Naive B cell (primary cell): ENCODE data around the gene IGFBP2. TPM values are rescaled to one million over a fixed set of nuclear protein-coding genes. Genes with fewer than 3 reads are reported as not detected.

Experiments
- ATAC-seq, 2 donors: fragments of 150-1000 bp; cut with Tn5 transposase; 2 replicates each; pipeline ENCODE4 v1.10.0; 2021; ENCODE audit warnings: low read depth in 2 of 2, mild to moderate bottlenecking in 2 of 2, moderate library complexity in 2 of 2
- DNase-seq: peaks from one replicate; pipeline ENCODE4 v3.0.0; 2022
- H3K27ac Mint-ChIP-seq, 6 donors: one replicate each; pipeline ENCODE4 v1.8.0; 2020 to 2022; ENCODE audit warnings: mild to moderate bottlenecking in 6 of 6, mixed read lengths in 6 of 6, moderate library complexity in 5 of 6, inconsistent platforms in 2 of 6
- H3K27me3 Mint-ChIP-seq, 3 donors: one replicate each; pipeline ENCODE4 v1.8.0; 2021 to 2022; ENCODE audit warnings: mixed read lengths in 3 of 3, mild to moderate bottlenecking in 1 of 3
- H3K36me3 Mint-ChIP-seq, 2 donors: one replicate each; pipeline ENCODE4 v1.8.0; 2020 to 2022; ENCODE audit warnings: mixed read lengths in 2 of 2, inconsistent platforms in 1 of 2, mild to moderate bottlenecking in 1 of 2
- H3K4me1 Mint-ChIP-seq, 3 donors: one replicate each; pipeline ENCODE4 v1.8.0; 2020 to 2022; ENCODE audit warnings: mixed read lengths in 3 of 3, inconsistent platforms in 1 of 3, mild to moderate bottlenecking in 1 of 3, moderate library complexity in 1 of 3
- H3K4me3 Mint-ChIP-seq, 8 donors: one replicate each; pipeline ENCODE4 v1.8.0; 2020 to 2022; ENCODE audit warnings: mild to moderate bottlenecking in 8 of 8, mixed read lengths in 8 of 8, moderate library complexity in 8 of 8, inconsistent platforms in 2 of 8
- H3K9me3 Mint-ChIP-seq, 7 donors: one replicate each; pipeline ENCODE4 v1.8.0; 2020 to 2022; ENCODE audit warnings: mixed read lengths in 7 of 7, mild to moderate bottlenecking in 5 of 7, inconsistent platforms in 2 of 7, moderate library complexity in 1 of 7
- polyA plus RNA-seq, 6 donors: library from polyadenylated mRNA; unstranded; fragments of 300-500 nt; fragmentation: Illumina TruSeq; gene quantifications; one replicate each; pipeline ENCODE4 v1.2.3, GENCODE V29; 2021; ENCODE audit warnings: low read depth in 6 of 6

The IGFBP2 gene
- polyA plus RNA-seq, 6 donors from 2014 or later: not detected

DNA sequence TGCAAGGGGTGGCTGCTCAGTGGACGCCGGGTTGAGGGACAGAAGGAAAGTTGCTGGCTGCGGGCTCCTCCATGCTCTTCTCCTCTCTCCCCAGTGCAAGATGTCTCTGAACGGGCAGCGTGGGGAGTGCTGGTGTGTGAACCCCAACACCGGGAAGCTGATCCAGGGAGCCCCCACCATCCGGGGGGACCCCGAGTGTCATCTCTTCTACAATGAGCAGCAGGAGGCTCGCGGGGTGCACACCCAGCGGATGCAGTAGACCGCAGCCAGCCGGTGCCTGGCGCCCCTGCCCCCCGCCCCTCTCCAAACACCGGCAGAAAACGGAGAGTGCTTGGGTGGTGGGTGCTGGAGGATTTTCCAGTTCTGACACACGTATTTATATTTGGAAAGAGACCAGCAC lies 30.6 kb downstream of the IGFBP2 start:
- H3K4me3 Mint-ChIP-seq: no peak overlapping the region
- no peak for DNase-seq
- no peak for ATAC-seq
- peaks cover 0 to 4% (median 0%) of the 10 kb centered on the region in 3 donors for H3K4me1 Mint-ChIP-seq
- H3K9me3 Mint-ChIP-seq: no peaks in the 10 kb centered on the region
- H3K27ac Mint-ChIP-seq: no peak overlapping the region
- no peaks in the 10 kb centered on the region for H3K36me3 Mint-ChIP-seq
- peaks cover 8 to 44% (median 30%) of the 10 kb centered on the region in 3 donors for H3K27me3 Mint-ChIP-seq

DNA sequence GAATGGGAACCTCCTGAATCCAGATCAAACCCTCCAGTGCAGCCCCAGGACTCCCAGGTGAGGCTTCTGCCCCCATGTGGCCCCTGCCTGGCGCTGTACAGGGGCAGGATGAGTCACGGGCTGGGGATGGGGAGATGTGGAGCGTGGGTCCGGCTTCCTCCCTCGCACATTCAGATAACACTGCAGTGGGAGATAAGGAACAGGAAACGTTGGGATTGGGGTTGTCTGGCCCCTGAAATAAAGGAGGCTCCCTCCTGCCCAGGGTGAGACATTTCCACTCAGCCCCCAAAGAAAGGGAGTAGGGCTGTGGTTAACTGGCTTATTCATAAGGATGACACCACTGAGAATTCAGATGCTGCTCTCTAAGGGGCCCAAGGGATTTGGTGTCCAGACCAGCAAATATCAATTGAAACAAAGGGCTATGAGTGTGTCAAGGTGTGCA lies 31.4 kb downstream of the IGFBP2 start:
- Mint-ChIP-seq H3K4me1 (peaks cover 0 to 4% (median 0%) of the 10 kb centered on the region in 3 donors), H3K27me3 (peaks cover 15 to 48% (median 33%) of the 10 kb centered on the region in 3 donors), H3K36me3 (no peaks in the 10 kb centered on the region), H3K27ac (peak overlapping the region in 1 of 6 donors; percentile 72), H3K9me3 (no peaks in the 10 kb centered on the region), H3K4me3 (no peak overlapping the region)
- ATAC-seq: no peak
- no peak for DNase-seq

DNA sequence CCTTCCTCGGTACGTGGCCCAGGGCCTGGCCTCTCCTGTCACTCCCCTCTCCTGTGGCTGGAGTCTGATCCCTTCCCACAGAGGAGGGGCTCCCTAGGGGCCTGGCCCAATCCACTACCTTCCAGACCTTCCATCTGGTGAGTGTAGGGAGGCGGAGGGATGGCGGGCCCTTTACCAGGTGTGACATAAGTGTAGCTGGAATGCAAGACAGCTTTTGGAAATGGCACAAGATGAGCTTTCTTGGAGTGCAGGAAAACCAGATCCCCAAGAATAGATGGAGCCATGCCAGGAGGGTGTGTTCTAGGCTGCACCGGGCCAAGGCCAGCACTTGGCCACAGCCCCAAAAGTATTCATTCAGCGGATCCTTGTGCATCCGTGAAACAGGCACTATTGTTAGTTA lies 32.0 kb downstream of the IGFBP2 start:
- Mint-ChIP-seq H3K4me1 (peaks cover 0 to 4% (median 0%) of the 10 kb centered on the region in 3 donors), H3K4me3 (no peak overlapping the region), H3K9me3 (no peaks in the 10 kb centered on the region), H3K27me3 (peaks cover 21 to 54% (median 40%) of the 10 kb centered on the region in 3 donors), H3K27ac (peak overlapping the region in 1 of 6 donors; percentile 47), H3K36me3 (no peaks in the 10 kb centered on the region)
- DNase-seq (no peak), ATAC-seq (no peak)

DNA sequence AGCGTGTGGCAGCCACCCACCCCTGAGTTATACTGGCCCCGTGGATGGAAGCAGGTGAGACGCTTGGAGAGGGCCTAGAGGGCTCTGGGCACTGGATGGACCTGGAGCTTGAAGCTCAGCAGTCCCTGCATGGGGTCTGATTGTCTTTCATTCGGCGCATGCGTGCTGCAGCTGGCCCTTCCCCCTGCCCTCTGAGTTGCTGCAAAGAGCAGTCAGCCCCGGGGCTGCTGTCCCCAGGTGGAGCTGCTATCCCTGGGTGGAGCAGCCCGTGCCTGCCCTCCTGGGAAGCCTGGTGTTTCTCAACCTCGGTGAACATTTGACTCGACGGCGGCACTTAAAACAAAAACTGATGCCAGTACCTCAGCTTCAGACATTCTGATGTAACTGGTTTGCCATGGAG lies 32.5 kb downstream of the IGFBP2 start:
- no peak for DNase-seq
- H3K9me3 Mint-ChIP-seq: no peaks in the 10 kb centered on the region
- H3K27me3 Mint-ChIP-seq: peaks cover 25 to 59% (median 44%) of the 10 kb centered on the region in 3 donors
- no peaks in the 10 kb centered on the region for H3K36me3 Mint-ChIP-seq
- H3K4me1 Mint-ChIP-seq: peaks cover 0 to 4% (median 0%) of the 10 kb centered on the region in 3 donors
- H3K27ac Mint-ChIP-seq: no peak overlapping the region
- ATAC-seq: no peak
- no peak overlapping the region for H3K4me3 Mint-ChIP-seq

DNA sequence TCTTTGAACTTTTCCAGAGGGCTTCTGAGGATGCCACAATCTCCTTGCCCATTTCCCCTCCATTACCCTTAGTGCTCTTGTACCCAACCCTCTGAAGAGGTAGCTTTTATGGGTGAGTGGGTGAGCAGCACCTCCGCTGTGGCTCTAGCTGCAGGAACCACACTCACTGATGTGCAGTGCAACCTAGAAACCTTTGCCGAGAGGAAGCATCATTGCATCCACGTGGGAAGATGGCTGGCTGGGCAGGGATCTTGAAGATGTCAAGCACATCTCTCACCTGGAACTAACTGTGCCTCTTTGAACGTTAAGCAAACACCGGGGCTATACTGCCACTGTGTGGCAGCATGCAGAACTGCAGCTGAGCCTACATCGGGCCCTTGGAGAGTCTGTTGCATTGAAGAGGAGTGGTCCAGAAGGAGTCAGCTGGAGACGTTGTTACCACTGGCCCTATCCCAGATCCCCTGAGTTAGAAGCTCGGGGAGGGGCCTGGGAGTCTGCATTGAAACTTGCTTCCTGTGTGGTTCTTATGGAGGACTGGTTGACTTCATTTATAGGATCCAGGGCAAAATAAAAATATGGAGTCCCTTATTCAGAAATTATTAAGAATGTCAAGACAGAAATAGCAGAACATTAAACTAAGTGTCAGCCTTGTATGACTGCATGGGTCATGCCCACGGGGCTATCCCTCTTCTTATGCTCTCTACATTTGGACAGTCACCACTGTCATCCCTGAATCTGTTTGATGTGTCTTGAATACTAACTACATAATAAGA lies 33.4 kb downstream of the IGFBP2 start:
- no peaks in the 10 kb centered on the region for H3K9me3 Mint-ChIP-seq
- H3K36me3 Mint-ChIP-seq: no peaks in the 10 kb centered on the region
- peaks cover 29 to 61% (median 54%) of the 10 kb centered on the region in 3 donors for H3K27me3 Mint-ChIP-seq
- ATAC-seq (peak; percentile 32 to 61), DNase-seq (peak; percentile 42)
- H3K27ac Mint-ChIP-seq: no peak overlapping the region
- peaks cover 0 to 4% (median 0%) of the 10 kb centered on the region in 3 donors for H3K4me1 Mint-ChIP-seq
- peak overlapping the region in 1 of 8 donors; percentile 9 for H3K4me3 Mint-ChIP-seq

DNA sequence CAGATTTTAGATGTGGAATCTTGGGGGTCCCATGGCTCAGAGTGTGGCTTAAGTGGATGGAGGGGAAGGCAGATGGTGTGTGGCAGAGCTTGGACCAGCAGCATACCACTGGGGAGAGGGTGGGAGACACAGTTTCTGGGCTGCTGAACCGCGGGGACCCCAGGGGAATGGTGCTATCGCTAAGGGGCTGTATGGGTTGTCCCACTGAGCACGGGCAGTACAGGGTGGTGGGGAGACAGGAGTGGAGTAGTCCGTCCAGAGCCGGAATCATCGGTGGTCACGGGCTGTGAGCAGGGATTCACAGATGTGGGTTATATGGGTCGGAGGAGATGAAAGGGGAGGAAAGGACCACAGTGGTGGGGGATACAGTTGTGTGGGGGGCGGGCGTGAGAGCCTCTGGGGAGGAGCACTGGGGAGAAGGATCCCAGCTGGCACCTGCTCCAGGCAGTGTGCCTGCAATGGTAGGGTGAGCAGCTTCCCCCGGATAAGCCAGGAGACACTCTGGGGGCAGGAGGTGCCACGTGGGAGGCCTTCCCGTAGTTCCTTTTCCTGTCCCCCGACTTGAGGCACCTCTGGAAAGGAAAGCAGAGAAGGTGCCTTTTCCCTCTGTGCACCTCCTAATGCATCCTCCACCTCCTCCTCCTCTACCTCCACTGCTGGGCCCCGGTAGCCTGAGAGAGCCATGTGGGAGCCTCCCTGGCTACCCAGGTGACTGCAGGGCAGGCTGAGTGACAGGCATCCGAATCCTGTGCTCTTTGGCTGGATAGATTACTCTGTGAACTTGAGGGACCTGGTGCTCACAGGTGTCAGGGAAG lies 37.3 kb downstream of the IGFBP2 start:
- Mint-ChIP-seq H3K4me1 (peaks cover 0 to 4% (median 0%) of the 10 kb centered on the region in 3 donors), H3K4me3 (no peak overlapping the region), H3K27ac (peak overlapping the region in 1 of 6 donors; percentile 29), H3K9me3 (no peaks in the 10 kb centered on the region), H3K36me3 (no peaks in the 10 kb centered on the region), H3K27me3 (peaks cover 39 to 72% (median 56%) of the 10 kb centered on the region in 3 donors)
- ATAC-seq (no peak), DNase-seq (no peak)

DNA sequence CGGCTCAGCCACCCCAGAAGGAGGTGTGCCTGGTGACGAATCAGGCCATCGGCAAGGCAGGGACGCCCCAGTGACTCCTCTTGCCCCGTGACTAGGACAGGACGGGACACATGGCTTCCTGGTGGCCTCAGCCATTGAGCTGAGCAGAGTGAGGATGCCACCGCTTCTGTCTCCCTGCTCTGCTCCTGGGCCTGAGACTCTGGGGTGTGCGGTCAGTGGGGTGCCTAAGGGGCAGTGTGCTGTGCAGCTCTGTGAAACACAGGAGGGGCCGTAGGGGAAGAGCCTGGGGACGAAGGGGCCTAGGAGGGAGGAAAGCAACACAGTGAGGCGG lies 37.8 kb downstream of the IGFBP2 start:
- DNase-seq (no peak), ATAC-seq (no peak)
- H3K27ac Mint-ChIP-seq: peak overlapping the region in 1 of 6 donors; percentile 75
- peaks cover 45 to 72% (median 56%) of the 10 kb centered on the region in 3 donors for H3K27me3 Mint-ChIP-seq
- H3K4me1 Mint-ChIP-seq: peaks cover 0 to 4% (median 0%) of the 10 kb centered on the region in 3 donors
- H3K36me3 Mint-ChIP-seq: no peaks in the 10 kb centered on the region
- no peaks in the 10 kb centered on the region for H3K9me3 Mint-ChIP-seq
- H3K4me3 Mint-ChIP-seq: no peak overlapping the region

DNA sequence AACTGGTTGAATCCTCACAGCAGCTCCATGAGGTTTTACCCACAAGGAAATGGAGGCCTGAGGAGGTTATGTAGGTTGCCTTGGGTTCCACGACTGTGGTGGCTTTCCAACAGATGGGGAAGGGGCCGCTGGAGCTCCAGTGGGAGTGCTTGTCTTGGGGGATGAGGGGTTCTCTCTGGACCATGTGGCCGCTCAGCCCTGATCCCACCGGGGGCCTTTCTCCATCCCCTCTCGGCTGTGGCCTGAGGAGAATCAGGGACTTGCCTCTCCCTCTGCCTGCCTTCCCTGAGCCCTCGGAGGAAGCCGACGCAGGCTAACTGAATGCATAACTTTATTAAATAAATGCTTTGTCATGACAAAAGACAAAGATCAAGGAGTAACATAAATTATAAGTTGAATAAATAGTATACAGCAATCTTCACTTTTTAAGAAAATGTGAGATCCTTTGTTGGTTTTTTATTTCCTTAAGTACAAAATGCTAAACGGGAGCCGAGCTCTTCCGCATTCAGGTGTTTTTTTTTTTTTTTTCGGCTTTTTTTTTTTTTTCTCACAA lies 38.6 kb downstream of the IGFBP2 start:
- H3K27me3 Mint-ChIP-seq: peaks cover 45 to 65% (median 56%) of the 10 kb centered on the region in 3 donors
- H3K4me1 Mint-ChIP-seq: no peaks in the 10 kb centered on the region
- ATAC-seq (no peak), DNase-seq (no peak)
- H3K27ac Mint-ChIP-seq: no peak overlapping the region
- no peaks in the 10 kb centered on the region for H3K36me3 Mint-ChIP-seq
- no peak overlapping the region for H3K4me3 Mint-ChIP-seq
- no peaks in the 10 kb centered on the region for H3K9me3 Mint-ChIP-seq

DNA sequence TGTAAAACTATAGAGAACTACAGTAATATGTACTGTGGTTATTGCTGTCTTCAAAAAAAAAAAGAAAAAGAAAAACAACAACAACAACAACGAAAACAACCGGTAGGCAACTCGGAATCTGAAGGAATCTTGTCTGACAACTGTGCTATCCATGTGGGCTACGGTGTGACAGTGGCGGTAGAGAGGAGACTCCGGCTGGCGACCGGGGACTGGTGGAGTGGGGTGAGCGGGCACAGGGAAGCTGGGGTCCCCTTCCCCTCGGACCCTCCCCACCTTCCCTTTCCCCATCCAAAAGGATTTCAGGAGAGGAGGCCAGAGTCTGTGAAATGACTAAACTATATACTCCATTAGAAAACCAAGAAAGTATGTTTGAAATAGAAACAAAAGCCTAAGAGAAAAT lies 39.2 kb downstream of the IGFBP2 start:
- H3K27me3 Mint-ChIP-seq: peaks cover 45 to 64% (median 57%) of the 10 kb centered on the region in 3 donors
- no peak for ATAC-seq
- no peak overlapping the region for H3K4me3 Mint-ChIP-seq
- H3K9me3 Mint-ChIP-seq: no peaks in the 10 kb centered on the region
- no peaks in the 10 kb centered on the region for H3K36me3 Mint-ChIP-seq
- DNase-seq: no peak
- H3K4me1 Mint-ChIP-seq: no peaks in the 10 kb centered on the region
- no peak overlapping the region for H3K27ac Mint-ChIP-seq

DNA sequence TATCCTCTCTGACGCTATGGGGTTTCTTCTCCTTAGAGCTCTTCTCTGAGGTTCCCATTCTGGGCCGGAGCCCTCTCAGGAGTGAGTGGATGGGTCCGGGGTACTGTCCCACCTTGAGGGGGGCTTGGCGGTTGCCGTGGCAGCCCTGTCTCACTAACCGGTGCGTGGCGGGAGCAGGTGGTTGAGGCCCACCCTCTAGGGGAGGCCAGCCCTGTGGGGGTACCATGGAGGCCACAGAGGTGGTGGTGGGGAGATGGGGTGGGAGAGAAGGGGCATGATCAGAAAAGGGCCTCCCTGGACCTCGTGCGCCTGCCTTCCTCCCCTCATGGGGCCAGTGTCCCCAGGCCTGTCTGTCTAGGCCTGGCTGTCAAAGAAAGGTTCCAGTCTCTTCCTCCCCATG lies 39.8 kb downstream of the IGFBP2 start:
- Mint-ChIP-seq H3K27ac (no peak overlapping the region), H3K36me3 (no peaks in the 10 kb centered on the region), H3K27me3 (peaks cover 45 to 64% (median 57%) of the 10 kb centered on the region in 3 donors), H3K9me3 (peaks cover 0 to 2% (median 0%) of the 10 kb centered on the region in 7 donors), H3K4me3 (no peak overlapping the region), H3K4me1 (no peaks in the 10 kb centered on the region)
- ATAC-seq (no peak), DNase-seq (no peak)

DNA sequence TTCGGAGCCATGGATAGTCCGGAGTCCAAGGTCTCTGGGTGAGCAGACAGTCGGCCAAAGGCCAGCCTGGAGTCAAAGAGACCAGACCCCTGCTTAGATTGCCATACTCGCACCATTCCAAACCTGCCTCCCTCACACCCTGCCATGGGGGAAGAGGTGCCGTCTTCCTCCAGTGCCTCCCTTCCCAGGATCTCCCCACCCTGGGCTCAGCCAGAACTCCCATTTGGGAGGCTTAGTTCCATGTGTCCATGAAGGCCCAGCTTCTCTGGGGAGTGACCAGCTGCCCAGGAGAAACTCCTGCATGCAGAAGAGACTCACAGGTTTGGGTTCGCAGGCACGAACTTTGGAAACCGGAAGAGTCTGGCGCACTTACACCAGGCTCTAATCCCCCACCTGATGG lies 40.4 kb downstream of the IGFBP2 start:
- Mint-ChIP-seq H3K9me3 (peaks cover 0 to 2% (median 0%) of the 10 kb centered on the region in 7 donors), H3K4me3 (no peak overlapping the region), H3K4me1 (no peaks in the 10 kb centered on the region), H3K36me3 (no peaks in the 10 kb centered on the region), H3K27ac (no peak overlapping the region), H3K27me3 (peaks cover 49 to 59% (median 55%) of the 10 kb centered on the region in 3 donors)
- ATAC-seq: no peak
- no peak for DNase-seq

DNA sequence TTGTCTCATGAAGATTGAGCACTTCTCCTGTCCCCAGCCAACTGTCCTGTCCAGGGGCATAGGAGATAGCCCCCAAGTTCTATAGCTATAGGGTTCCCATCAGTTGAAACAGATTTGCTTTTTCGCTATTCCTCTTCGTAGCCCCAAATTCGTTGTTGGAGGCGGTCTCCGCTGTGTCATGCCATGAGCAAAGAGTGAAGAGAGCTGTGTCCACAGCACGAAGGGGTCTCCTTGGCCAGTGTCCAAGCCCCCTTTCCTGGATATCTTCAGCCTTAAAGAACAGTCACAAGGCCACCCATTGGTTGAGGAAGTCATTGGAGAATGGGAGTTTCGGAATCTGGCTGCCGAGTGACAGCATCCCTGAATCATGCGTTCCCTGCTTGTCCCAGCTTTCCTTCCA lies 41.2 kb downstream of the IGFBP2 start:
- no peak overlapping the region for H3K4me3 Mint-ChIP-seq
- no peaks in the 10 kb centered on the region for H3K36me3 Mint-ChIP-seq
- ATAC-seq (no peak), DNase-seq (no peak)
- H3K27ac Mint-ChIP-seq: no peak overlapping the region
- H3K9me3 Mint-ChIP-seq: peaks cover 0 to 2% (median 0%) of the 10 kb centered on the region in 7 donors
- peaks cover 51 to 59% (median 55%) of the 10 kb centered on the region in 3 donors for H3K27me3 Mint-ChIP-seq
- no peaks in the 10 kb centered on the region for H3K4me1 Mint-ChIP-seq

DNA sequence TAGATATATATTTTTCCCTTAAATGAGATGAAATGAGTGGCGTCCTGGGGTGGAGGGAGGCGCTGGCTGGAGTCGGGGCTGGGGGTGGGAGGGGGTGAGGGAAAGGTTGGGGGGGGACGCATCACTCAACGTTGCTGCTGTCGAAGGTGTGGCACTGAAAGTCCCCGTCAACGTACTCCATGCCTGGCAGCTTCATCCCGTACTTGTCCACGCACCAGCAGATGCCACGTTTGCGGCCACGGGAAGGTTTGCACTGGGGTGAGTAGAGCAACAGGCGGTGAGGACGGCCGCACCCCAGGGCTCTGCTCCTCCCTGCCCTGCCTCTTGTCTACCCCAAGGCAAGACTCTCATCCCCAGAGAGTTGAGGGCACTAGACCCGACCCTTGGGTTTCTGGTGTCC lies 43.4 kb downstream of the IGFBP2 start:
- Mint-ChIP-seq H3K36me3 (no peaks in the 10 kb centered on the region), H3K27ac (no peak overlapping the region), H3K27me3 (peaks cover 46 to 60% (median 55%) of the 10 kb centered on the region in 3 donors), H3K4me3 (no peak overlapping the region), H3K4me1 (no peaks in the 10 kb centered on the region), H3K9me3 (peaks cover 0 to 2% (median 0%) of the 10 kb centered on the region in 7 donors)
- DNase-seq: no peak
- no peak for ATAC-seq
